Activated naive CD4-positive, alpha-beta T cell treated with anti-CD3 and anti-CD28 coated beads, Interleukin-2, amount 50 U/mL, for 72 hours (primary cell): Measurements from ENCODE around the gene TRAF2. TPM values are rescaled to one million over a fixed set of nuclear protein-coding genes. Genes with fewer than 3 reads are reported as not detected.

Experiments used
- ATAC-seq, 2 donors: fragments of 150-1000 bp; cut with Tn5 transposase; 2 replicates each; pipeline ENCODE4 v1.10.0; 2021; ENCODE audit warnings: mild to moderate bottlenecking in 2 of 2, moderate library complexity in 2 of 2
- DNase-seq, 2 donors: peaks; one replicate each; pipeline ENCODE4 v3.0.0; 2021 to 2022; ENCODE audit warnings: low spot score in 2 of 2
- H3K27ac Mint-ChIP-seq, 2 donors: one replicate each; pipeline ENCODE4 v1.8.0; 2022; ENCODE audit warnings: mild to moderate bottlenecking in 2 of 2, mixed read lengths in 2 of 2
- H3K36me3 Mint-ChIP-seq, 2 donors: one replicate each; pipeline ENCODE4 v1.8.0; 2022; ENCODE audit warnings: mixed read lengths in 2 of 2
- H3K9me3 Mint-ChIP-seq, 2 donors: one replicate each; pipeline ENCODE4 v1.8.0; 2022; ENCODE audit warnings: mixed read lengths in 2 of 2
- total RNA-seq, 2 donors: library from RNA; stranded (reverse); gene quantifications; one replicate each; pipeline ENCODE4 v1.2.3, GENCODE V29; 2022

TRAF2 gene
- total RNA-seq, 2 donors from 2014 or later: 53.7 to 56.5 TPM

GRCh38 chr9:136845465-136846260, 40.7 kb upstream of the TRAF2 start:
- H3K9me3 Mint-ChIP-seq: no peaks in the 10 kb centered on the region
- peaks cover 8 to 19% of the 10 kb centered on the region in 2 donors for H3K36me3 Mint-ChIP-seq
- no peak overlapping the region for H3K27ac Mint-ChIP-seq
- DNase-seq (no peak), ATAC-seq (no peak)

DNA sequence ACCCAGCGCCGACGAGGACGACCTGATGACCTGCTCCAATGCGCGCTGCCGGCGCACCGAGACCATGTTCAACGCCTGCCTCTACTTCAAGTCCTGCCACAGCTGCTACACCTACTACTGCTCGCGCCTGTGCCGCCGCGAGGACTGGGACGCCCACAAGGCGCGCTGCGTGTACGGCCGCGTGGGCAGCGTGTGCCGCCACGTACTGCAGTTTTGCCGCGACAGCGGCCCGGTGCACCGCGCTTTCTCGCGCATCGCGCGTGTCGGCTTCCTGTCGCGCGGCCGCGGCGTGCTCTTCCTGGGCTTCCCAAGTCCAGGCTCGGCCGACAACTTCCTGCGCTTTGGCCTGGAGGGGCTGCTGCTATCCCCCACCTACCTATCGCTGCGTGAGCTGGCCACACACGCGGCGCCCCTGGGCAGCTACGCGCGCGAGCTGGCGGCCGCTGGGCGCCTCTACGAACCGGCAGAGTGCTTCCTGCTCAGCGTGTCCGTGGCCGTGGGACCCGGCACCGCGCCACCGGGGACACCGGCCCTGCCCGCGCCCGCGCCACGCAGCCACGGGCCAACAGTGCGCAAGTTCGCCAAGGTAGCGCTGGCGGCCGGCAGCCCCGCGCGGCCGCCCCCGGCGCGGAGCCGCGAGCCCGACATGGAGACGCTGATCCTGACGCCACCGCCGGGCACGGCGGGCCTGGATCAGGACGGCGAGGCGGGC, 39.8 kb upstream of the TRAF2 start:
- peak in 1 of 2 donors; percentile 45 for DNase-seq
- no peak for ATAC-seq
- no peak overlapping the region for H3K27ac Mint-ChIP-seq
- H3K9me3 Mint-ChIP-seq: no peaks in the 10 kb centered on the region
- peaks cover 8 to 23% of the 10 kb centered on the region in 2 donors for H3K36me3 Mint-ChIP-seq

- ATAC-seq (peak in 1 of 2 donors; percentile 12), DNase-seq (no peak)
- H3K9me3 Mint-ChIP-seq: no peaks in the 10 kb centered on the region
- H3K36me3 Mint-ChIP-seq: peaks cover 8 to 23% of the 10 kb centered on the region in 2 donors
- H3K27ac Mint-ChIP-seq: peak overlapping the region; percentile 65 to 81
These were observed 39.1 kb upstream of the TRAF2 start for GRCh38 chr9:136847088-136847825.

DNA sequence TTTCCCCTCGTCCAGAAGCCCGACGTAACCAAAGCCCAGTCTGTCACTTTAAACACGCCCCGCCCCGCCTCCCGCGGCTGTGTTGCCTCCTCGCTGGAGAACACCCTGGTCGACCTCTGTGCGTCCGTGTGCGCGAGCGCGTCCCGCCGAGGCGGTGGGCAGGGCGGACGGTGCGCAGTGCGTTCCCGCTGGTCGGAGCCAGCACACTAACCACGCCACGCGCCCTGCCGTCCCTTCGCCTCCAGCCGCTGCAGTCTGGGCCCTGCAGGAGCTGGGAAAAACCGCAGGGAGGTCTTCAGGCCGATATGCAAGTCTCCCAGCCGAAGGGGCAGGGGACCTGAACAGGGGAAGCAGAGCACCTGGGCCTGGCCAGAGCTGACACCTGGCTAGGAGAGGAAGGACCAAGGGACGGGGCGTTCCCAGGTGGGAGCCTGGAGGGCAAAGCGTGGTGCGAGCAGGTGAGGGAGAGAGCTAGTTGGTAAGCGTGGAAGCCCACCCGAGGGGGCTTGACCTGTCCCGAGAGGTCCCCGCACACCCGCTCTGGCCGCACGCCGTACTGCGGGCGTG, 38.4 kb upstream of the TRAF2 start:
- H3K9me3 Mint-ChIP-seq: no peaks in the 10 kb centered on the region
- DNase-seq (peak in 1 of 2 donors; percentile 91), ATAC-seq (peak; percentile 22 to 56)
- peak overlapping the region; percentile 68 to 81 for H3K27ac Mint-ChIP-seq
- H3K36me3 Mint-ChIP-seq: peaks cover 8 to 23% of the 10 kb centered on the region in 2 donors

DNA sequence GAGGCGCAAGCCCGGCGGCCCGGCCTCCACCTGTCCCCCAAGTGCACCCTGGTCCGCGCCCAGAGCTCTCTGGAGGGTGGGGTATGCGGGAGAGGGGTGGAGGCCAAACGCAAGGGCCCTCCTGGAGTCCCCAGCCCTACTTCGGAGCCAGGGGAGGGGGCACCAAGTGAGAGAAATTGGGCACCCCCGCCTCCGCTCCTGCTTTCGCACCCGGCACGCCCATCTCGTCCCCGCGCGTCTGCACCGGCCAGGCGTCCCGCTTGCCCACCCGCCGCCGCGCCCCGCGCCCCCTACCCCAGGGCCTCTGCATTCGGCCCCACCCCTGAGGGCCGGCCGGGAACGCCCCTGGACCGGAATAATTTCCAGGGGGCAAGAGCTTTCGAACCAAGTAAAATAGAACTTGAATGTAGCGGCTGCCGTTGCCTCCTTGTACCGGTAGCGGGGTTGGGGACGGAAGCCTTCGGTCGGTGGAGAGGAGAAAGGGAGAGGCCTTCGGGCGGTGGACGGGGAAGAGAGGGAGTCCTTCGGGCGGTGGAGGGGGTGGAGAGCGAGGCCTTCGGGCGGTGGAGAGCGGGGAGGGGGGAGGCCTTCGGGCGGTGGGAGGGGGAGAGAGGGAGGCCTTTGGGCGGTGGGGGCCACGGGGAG, 37.8 kb upstream of the TRAF2 start:
- no peaks in the 10 kb centered on the region for H3K9me3 Mint-ChIP-seq
- H3K36me3 Mint-ChIP-seq: peaks cover 8 to 23% of the 10 kb centered on the region in 2 donors
- peak overlapping the region; percentile 81 to 84 for H3K27ac Mint-ChIP-seq
- peak; percentile 2 to 6 for ATAC-seq
- DNase-seq: peak in 1 of 2 donors; percentile 56

- DNase-seq (peak; percentile 96 to 99), ATAC-seq (peak; percentile 85 to 92)
- peak within 1 kb of the TSS; percentile 81 to 88 for H3K27ac Mint-ChIP-seq
- no peaks in the 10 kb centered on the region for H3K9me3 Mint-ChIP-seq
- H3K36me3 Mint-ChIP-seq: peaks cover 8 to 23% of the 10 kb centered on the region in 2 donors
These were observed 37.0 kb upstream of the TRAF2 start, which contains the start of gene PHPT1 for GRCh38 chr9:136849038-136849959. TSS of gene PHPT1 (plus strand) at chr9:136849409. CDS start at chr9:136849431, 22 bp downstream.

- H3K36me3 Mint-ChIP-seq: peaks cover 8 to 23% of the 10 kb centered on the region in 2 donors
- H3K27ac Mint-ChIP-seq: peak overlapping the region; percentile 68 to 81
- ATAC-seq: no peak
- no peaks in the 10 kb centered on the region for H3K9me3 Mint-ChIP-seq
- no peak for DNase-seq
These were observed 36.1 kb upstream of the TRAF2 start for GRCh38 chr9:136849960-136850865.

GRCh38 chr9:136850866-136851775, 35.2 kb upstream of the TRAF2 start:
- Mint-ChIP-seq H3K9me3 (no peaks in the 10 kb centered on the region), H3K27ac (peak overlapping the region; percentile 30 to 55), H3K36me3 (peaks cover 8 to 23% of the 10 kb centered on the region in 2 donors)
- ATAC-seq (no peak), DNase-seq (no peak)

DNA sequence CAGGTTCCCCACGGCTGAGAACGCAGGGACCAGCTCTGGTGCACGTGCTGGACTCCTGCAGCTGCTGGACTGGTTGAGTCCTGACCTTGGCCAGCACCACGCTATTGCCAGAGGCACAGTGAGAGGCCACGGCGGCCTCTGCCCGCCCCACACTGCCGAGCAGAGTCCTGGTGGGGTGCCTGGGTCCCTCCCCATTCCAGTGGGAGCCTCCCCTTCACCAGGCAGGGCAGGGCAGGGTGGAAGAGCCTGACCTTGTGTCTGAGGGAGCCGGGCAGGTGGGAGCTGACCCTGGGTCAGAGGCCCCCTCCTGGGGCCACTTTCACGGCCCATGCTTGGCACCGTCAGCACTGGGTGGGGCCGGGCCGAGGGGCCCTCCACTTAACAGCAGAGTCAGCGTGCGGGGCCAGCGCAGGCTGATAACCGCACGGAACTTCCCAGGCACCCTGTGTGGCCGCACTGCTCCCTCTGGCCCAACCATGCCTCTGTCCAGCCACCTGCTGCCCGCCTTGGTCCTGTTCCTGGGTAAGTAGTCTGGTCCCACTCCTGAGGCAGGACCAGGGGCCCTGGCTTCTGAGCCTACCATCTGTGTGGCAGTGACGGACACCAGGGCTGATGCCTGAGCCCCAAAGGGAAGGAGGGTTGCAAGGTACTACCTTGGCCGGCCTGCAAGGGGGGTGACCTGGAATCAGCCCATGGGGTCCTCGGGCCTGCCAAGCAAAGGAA, 34.2 kb upstream of the TRAF2 start, which contains the start of gene MAMDC4:
Gene MAMDC4 (plus strand): TSS at position 406 of the 723 bp plus-strand sequence. CDS start 71 bp downstream, at position 477.
- Mint-ChIP-seq H3K36me3 (peaks cover 8 to 23% of the 10 kb centered on the region in 2 donors), H3K27ac (peak within 1 kb of the TSS; percentile 30 to 55), H3K9me3 (no peaks in the 10 kb centered on the region)
- no peak for DNase-seq
- no peak for ATAC-seq

GRCh38 chr9:136852664-136853595, 33.4 kb upstream of the TRAF2 start:
- ATAC-seq (no peak), DNase-seq (no peak)
- peaks cover 2 to 17% of the 10 kb centered on the region in 2 donors for H3K36me3 Mint-ChIP-seq
- H3K9me3 Mint-ChIP-seq: no peaks in the 10 kb centered on the region
- no peak overlapping the region for H3K27ac Mint-ChIP-seq

DNA sequence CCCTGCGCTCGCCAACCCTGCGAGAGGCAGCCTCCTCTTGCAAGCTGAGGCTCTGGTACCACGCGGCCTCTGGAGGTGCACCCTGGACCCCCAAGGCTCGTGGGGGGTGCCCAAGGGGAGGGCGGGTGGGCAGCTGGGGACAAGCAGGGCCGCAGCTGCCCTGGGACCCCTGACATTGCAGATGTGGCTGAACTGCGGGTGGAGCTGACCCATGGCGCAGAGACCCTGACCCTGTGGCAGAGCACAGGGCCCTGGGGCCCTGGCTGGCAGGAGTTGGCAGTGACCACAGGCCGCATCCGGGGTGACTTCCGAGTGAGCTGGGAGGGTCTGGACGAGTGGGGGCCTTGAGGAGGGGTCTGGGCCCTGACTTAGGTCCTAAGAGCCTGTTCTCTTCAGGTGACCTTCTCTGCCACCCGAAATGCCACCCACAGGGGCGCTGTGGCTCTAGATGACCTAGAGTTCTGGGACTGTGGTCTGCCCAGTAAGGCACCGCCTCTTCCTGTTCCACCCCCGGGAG, 32.7 kb upstream of the TRAF2 start:
- ATAC-seq (no peak), DNase-seq (no peak)
- H3K36me3 Mint-ChIP-seq: peaks cover 0 to 15% of the 10 kb centered on the region in 2 donors
- H3K9me3 Mint-ChIP-seq: no peaks in the 10 kb centered on the region
- H3K27ac Mint-ChIP-seq: no peak overlapping the region
